Measurements from ENCODE around the gene LRRC8C. TPM values are rescaled to one million over a fixed set of nuclear protein-coding genes. Genes with fewer than 3 reads are reported as not detected.

LRRC8C gene
- total RNA-seq, 1 donor from 2014 or later, result 2.3 TPM

GRCh38 chr1:89608984-89609725 is 23.8 kb upstream of the LRRC8C start:
- Histone ChIP-seq H3K9ac (ENCODE audit: low read length) (no peak overlapping the region), H3K27me3 (ENCODE audit: insufficient read depth, low read length) (no peaks in the 10 kb centered on the region), H3K4me3 (ENCODE audit: insufficient read depth, low read depth, low read length) (no peak overlapping the region), H4K20me1 (ENCODE audit: insufficient read depth, low read length) (no peaks in the 10 kb centered on the region), H3K36me3 (ENCODE audit: insufficient read depth, low read length) (no peaks in the 10 kb centered on the region), H2AFZ (ENCODE audit: low read depth, low read length) (no peak overlapping the region), H3K9me3 (ENCODE audit: insufficient read depth, low read depth, low read length) (no peaks in the 10 kb centered on the region), H3K4me2 (ENCODE audit: low read length) (no peak overlapping the region), H3K27ac (ENCODE audit: low read depth, low read length) (no peak overlapping the region), H3K4me1 (ENCODE audit: insufficient read depth, low read length) (peaks cover 10% of the 10 kb centered on the region), H3K79me2 (ENCODE audit: insufficient read depth, low read length) (no peaks in the 10 kb centered on the region)
- DNase-seq (ENCODE audit: low read depth) (no peak), FAIRE-seq (no peak)
- no peak overlapping the region for H3K27ac Mint-ChIP-seq (ENCODE audit: unreplicated experiment)
- peaks cover 25% of the 10 kb centered on the region for H3K4me1 Mint-ChIP-seq (ENCODE audit: low read depth, unreplicated experiment)
- H3K9me3 Mint-ChIP-seq (ENCODE audit: unreplicated experiment), result no peaks in the 10 kb centered on the region
- TF ChIP-seq CTCF (IDR thresholded peaks at IDR 0.05; ENCODE audit: insufficient read depth, low read depth, low read length) (no peak), EZH2 (IDR thresholded peaks at IDR 0.05; ENCODE audit: insufficient read depth, low read length) (no peak)
- H3K36me3 Mint-ChIP-seq (ENCODE audit: low read depth, unreplicated experiment), result no peaks in the 10 kb centered on the region
- H3K4me3 Mint-ChIP-seq (ENCODE audit: unreplicated experiment), result no peak overlapping the region
- H3K27me3 Mint-ChIP-seq (ENCODE audit: low read depth, unreplicated experiment), result peaks cover 8% of the 10 kb centered on the region

- H2AFZ ChIP-seq (ENCODE audit: low read depth, low read length), result no peak overlapping the region
- no peaks in the 10 kb centered on the region for H4K20me1 ChIP-seq (ENCODE audit: insufficient read depth, low read length)
- H3K9ac ChIP-seq (ENCODE audit: low read length), result no peak overlapping the region
- no peak overlapping the region for H3K27ac Mint-ChIP-seq (ENCODE audit: unreplicated experiment)
- H3K79me2 ChIP-seq (ENCODE audit: insufficient read depth, low read length), result no peaks in the 10 kb centered on the region
- FAIRE-seq (no peak), DNase-seq (ENCODE audit: low read depth) (no peak)
- no peak overlapping the region for H3K4me2 ChIP-seq (ENCODE audit: low read length)
- TF ChIP-seq EZH2 (IDR thresholded peaks at IDR 0.05; ENCODE audit: insufficient read depth, low read length), result no peak
- TF ChIP-seq CTCF (IDR thresholded peaks at IDR 0.05; ENCODE audit: insufficient read depth, low read depth, low read length), result no peak
- no peaks in the 10 kb centered on the region for H3K27me3 ChIP-seq (ENCODE audit: insufficient read depth, low read length)
- no peaks in the 10 kb centered on the region for H3K36me3 ChIP-seq (ENCODE audit: insufficient read depth, low read length)
- H3K4me1 Mint-ChIP-seq (ENCODE audit: low read depth, unreplicated experiment), result peaks cover 23% of the 10 kb centered on the region
- H3K9me3 ChIP-seq (ENCODE audit: insufficient read depth, low read depth, low read length), result no peaks in the 10 kb centered on the region
- no peak overlapping the region for H3K4me3 Mint-ChIP-seq (ENCODE audit: unreplicated experiment)
- H3K9me3 Mint-ChIP-seq (ENCODE audit: unreplicated experiment), result no peaks in the 10 kb centered on the region
- H3K36me3 Mint-ChIP-seq (ENCODE audit: low read depth, unreplicated experiment), result no peaks in the 10 kb centered on the region
- H3K27ac ChIP-seq (ENCODE audit: low read depth, low read length), result no peak overlapping the region
- H3K4me3 ChIP-seq (ENCODE audit: insufficient read depth, low read depth, low read length), result no peak overlapping the region
- peaks cover 11% of the 10 kb centered on the region for H3K27me3 Mint-ChIP-seq (ENCODE audit: low read depth, unreplicated experiment)
- peaks cover 9% of the 10 kb centered on the region for H3K4me1 ChIP-seq (ENCODE audit: insufficient read depth, low read length)
These were observed 23.0 kb upstream of the LRRC8C start for GRCh38 chr1:89609781-89610456.

Data from astrocyte (in vitro differentiated cells and primary cell).